NCI-H2107 (cell line): ENCODE results near the gene SLC37A3.
A peak's percentile ranks its signal among the peaks of the same experiment; 100 is the strongest.
"Not testable (repeated sequence)": the region's sequence is repeated elsewhere in the genome, so short reads cannot be mapped to it uniquely, and the experiment has no call there.

ENCODE experiments used
- DNase-seq: peaks from one replicate; lab custom pipeline; 2025; lab: John Stamatoyannopoulos, UW

Gene SLC37A3

DNA sequence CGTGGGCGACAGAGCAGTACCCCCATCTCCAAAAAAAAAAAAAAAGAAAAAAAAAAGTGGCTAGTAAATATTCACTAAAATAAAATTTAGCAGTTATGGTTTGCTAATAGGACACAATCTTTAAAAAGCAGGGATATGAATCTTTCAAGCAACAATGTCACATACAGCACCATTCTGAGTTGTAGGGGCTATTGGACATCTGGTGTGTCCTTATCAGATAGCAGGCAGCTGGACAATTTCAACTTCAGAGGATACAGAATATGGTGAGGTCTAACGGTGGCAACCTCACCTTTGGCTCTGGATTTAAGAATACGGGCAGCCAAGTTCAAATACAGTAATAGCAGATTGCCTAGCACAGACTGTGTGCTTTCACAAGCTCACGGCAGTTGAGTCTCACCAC lies 51.1 kb downstream of the SLC37A3 start:
- no peak for DNase-seq

DNA sequence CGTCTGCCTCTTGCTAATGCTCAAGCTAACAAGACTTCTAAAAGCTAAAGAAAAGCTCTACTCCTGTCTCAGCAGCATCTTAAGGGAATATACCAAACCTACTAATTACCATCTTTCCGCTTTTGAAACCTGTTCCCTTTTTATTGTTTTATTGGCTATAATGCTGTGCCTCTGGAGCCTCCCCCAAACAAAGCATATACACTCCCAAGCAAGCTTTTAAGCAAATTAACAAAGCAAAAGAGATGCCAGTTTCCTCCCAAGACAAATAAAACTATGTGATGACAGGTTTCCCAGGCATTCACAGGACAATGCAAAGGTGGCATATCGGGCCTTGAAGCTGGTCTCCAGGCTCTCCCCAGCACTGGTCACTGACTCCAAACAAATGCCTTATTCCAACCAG lies 52.9 kb downstream of the SLC37A3 start:
- DNase-seq: no peak

DNA sequence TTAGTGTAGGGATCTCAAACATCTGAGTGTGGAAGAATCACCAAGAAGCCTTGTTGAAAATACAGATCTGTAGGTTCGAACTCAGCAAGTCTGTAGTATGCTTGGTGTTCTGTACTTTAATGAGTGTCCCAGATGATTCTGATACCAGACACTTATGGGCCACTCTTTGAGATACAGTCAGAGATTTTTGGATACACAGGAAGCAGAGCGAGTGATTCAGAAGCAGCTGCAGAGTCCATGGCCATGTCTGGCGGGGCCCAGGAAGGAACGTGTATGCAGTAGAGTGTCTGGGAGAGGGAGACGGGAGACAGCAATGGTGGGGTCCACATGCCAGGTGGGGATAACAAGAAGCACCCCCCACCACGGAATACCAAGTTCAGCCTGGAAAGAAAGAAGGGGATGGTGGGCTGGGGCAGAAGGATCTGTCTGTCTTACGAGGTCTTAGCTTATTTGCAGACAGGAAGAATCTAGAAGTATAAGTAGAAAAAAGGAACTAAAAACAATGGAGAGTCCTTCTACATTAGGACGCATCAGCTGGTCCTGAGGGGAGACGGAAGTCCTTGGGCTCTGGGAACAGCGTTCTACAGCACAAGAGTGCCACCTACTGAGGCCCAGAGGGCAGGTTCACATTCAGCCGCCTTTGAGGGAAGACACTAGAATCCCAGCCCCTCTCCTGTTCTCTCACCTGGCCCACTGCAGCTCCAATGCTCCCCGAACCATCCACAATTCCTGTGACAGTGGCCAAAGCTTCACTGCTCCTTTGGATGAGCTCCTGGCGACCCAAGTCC lies 55.4 kb downstream of the SLC37A3 start:
- peak; percentile 34 for DNase-seq

DNA sequence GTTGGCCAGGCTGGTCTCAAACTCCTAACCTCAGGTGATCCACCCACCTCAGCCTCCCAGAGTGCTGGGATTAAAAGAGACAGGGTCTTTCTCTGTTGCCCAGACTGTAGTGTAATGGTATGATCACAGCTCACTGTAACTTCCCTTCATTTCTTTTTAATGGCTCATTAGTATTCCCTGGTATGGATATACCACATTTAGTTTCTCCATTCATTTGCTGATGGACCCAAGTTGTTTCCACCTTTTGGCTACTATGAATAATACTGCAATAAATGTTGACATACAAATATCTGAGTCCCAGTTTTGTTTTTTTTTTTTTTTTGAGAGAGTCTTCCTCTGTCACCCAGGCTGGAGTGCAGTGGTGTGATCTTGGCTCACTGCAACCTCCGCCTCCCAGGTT lies 59.4 kb downstream of the SLC37A3 start:
- DNase-seq: not testable (repeated sequence)

DNA sequence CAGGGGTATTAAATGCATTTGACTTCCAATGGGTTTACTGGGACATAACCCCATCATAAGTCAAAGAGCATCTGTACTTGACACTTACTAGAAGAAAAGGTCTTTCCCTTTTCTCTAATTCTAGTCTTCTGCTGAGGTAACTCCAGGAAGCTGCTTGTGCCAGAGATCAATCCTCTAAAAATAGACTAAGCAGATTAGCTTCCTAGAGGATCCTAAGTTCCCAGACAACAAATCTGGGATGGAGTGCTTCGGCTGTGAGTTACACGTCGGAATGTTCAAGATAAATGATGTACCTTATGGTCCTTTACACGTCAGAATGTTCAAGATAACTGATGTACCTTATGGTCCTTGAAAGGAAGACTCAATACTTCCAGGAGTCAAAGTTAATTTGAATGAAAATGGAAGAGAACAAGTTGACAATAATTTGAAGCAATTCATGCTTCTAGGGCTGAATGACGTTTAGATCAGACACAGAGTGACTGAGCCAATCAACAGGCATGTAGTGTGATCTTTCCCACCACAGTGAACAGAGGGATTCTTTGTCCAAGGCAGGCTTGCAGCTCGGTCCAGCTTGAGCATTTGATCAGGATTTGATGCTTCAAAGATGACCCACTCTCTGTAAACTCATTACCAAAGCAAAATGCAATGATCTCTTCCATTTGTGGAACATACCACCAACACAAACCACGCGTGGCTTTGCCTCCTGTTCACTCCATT lies 63.8 kb downstream of the SLC37A3 start:
- no peak for DNase-seq

DNA sequence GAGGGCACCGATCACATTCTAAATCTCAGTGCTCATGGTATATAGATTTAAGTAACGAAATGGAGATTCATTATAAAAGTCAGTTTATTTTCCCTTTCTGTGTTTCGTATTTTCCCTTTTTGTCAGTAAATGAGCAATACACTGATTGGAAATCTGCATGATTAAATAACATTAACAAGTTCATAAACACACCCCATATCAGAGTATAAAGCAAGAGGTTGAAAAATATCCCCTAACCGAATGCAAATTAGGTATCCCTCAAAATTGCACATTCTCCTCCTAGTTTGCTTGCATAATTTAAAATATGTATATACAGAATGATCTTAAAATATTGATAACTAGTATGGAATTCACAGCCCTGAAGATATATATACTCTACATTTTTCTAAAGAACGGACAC lies 64.6 kb downstream of the SLC37A3 start:
- DNase-seq: no peak

DNA sequence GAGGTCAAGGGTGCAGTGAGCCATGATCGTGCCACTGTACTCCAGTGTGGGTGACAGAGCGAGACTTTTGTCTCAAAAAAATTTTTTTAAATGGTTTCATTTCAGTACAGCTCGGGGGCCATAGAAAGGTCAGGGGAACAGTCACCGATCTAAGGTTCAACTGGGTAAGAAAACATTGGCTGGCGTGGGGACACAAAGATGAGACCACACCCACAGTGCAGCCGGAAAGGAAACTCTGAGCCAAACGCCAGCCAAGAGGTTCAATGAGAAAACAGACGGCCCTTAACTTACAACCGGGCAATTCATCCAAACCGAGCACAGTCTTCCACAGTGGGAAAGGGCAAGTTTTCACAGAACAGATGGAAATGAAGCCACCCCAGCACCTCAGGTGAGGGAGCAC lies 65.1 kb downstream of the SLC37A3 start:
- DNase-seq: no peak

DNA sequence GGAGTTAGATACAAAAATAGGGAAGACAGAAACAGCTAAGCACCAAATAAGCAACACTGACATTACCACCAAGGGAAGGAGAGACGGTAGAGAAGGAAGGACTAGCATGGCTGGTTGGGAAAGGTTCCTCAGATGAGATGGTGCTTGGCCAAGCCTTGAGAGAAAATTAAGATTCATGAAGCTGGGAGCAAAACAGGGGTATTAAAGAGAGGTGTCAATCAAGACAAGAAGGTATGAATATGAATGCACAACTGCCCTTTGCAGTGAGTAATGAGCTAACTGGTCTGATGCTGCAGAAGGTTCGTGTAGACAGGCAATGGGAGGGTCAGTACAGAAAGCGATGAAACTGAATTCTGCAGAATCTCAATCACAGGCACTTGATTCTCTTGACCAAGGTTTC lies 67.7 kb downstream of the SLC37A3 start:
- DNase-seq: no peak

DNA sequence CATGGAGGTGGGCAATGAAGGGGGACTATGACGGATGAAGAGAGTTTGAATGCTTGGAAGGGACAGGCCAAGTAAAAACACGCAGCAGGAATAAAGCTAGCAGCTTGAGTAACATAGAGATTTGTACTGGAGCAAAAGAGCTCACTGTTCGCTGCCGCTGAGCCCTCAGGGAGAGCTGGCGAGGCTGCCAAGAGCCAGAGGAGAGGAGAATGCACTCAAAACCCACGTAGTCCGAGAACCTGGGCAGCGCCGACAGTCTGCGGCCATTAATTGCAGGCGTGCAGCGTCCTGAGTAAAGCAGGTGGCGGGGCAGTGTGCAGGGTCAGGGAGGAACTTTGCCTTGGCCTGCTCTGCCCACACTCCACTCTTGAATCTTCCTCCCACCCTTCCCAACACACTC lies 68.2 kb downstream of the SLC37A3 start:
- DNase-seq: peak; percentile 27

DNA sequence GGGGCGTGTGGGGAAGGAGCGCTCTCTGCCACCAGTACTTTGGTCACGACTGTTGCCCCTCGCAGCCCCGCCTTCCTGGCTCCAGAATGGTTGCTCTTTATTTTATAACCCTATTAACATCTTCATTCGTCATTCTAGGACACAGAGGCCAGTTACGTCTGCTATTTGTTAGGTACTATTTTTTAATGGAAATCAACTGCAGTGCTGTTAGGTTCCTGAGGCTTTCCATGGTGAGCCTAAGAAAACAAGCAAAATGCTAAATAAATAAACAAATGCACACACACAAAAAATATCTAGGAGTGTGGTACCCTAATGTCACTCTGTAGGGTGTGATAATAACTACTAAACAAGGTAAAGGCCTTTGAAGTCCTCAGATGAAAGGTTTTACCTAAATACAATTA lies 71.1 kb downstream of the SLC37A3 start:
- no peak for DNase-seq

DNA sequence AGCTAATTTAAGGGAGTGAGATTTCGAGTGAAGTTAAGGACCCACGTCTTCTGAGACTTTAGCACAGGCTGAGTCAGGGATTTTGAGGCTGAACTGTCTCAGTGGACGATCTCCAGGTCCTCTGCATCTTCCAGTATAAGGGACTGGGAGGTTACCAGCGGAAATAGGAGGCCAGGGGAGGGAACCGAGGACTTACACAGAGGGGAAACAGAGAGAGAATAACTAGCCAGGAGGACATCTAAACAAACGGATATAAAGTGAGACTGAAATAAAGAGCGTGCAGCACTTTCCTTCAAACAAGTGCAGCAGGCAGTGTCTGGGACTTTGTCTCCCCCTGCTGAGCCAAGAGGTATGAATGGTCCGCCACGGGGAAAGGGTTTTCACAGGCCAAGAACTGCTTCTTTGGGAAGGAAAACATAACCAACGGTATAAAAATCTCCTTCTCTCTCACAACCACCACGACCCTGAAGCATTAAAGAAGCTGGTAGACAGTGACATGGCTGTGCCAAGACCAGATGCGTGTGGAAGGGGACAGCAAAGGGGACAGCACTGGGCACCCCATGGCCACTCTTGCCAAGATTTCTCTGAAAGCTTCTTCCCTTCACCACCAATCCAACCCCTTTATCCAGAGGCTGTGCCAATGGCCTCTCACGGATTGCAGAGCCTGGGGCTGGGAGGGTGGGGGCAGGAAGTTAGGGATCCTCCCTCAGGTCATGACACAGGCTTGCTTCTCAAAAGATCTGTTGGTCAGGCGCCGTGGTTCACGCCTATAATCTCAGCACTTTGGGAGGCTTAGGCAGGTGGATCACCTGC lies 72.0 kb downstream of the SLC37A3 start:
- DNase-seq: peak; percentile 10

DNA sequence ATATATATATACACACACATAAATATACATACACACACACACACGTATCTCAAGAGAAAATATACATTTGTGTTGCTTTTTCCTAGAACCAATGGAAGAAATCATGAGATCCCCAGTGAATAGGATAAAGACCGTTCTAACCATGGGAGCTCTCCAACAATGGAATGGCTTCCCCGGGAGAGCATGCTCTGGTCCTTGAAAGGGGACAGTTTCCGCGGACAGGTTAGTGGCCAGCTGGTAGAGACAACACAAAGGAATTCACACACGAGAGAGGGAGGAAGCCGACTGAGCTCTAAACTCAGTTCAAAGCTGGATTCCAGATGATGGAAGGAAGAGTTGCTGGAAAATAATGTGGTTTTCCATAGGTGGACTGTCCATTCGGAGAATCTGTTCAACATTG lies 72.7 kb downstream of the SLC37A3 start:
- DNase-seq: no peak

DNA sequence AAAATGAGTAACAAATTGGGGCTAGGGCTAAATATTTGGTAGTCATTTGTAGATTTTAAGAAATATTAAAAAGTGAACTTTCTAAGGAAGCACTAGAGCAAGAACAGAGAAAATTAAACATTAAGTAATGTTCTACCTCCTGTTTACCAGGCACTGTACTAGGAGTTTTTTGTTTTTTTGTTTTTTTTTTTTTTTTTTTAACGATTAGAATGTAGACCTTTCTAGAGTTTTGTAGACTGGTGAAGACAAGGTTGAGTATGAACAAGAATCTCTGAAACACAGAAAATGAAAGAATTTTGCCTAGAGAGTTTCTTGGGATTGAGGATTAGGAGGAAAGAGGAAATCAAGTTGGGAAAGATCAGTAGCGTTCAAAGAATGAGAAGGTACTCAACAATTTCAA lies 73.6 kb downstream of the SLC37A3 start:
- DNase-seq: no peak

DNA sequence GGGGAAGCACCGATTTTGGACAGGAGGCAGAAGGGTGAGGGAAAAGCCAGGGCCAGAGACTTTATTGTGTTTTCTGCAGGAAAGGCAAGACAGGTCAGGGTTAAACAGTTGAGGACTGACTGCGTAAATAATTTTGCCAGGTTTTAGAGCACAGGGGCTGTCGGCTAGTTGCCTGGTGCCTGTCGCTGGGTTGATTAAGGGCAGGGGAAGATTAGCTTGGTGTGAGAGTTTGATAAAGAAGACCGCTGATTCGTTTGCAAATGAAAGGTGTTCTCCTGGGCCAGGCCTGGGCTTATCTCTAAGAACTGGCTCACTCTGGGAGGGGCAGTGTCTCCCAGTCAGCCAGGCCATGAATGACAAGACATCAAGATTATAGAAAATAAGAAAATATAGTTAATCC lies 75.6 kb downstream of the SLC37A3 start:
- no peak for DNase-seq

DNA sequence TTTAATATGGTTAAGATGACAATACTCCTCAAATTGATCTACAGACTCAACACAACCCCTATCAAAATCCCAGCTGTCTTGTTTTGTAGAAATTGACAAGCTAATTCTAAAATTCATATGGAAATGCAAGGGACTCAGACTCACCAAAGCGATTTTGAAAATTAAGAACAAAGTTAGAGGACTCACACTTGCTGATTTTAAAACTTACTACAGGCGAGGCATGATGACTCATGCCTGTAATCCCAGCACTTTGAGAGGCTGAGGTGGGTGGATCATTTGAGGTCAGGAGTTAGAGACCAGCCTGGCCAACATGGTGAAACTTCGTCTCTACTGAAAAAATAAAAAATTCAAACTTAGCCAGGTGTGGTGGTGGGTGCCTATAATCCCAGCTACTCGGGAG lies 78.3 kb downstream of the SLC37A3 start:
- not testable (repeated sequence) for DNase-seq

DNA sequence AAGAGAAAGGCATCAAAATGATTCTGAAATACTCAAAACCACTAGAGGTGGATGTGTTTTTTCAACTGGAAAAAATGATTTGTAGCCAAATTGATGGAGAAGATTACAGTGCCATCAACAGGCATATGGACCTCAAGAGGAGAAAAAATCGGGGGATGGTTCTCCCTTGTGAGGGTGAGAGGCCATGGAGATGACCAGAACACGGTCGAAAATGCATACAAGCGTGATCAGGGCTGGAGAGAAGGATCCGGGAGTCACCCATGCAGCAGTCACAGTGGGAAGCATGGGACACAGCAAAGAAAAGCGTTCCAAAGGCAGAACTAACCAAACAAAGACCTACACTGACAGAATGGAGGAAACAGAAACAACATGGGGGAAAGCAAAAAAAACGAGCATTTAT lies 80.3 kb downstream of the SLC37A3 start:
- DNase-seq: no peak

DNA sequence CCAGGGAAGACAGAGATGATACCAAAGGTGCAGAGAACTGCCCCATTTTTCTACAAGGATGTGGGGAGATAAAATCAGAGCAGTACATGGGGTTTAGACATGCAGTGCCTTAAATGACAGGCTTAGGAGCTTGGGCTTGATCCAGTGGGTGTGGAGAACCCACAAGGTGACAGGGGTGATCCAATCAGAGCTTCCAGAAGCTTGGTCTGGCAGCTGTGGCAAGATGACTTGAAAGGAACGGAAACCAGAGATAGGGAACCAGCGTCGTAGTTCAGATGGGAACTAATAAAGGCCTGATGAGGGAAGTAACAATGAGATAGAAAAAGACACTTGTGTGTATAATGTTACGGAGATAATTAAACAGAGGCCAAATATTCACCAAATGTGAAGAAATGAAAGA lies 80.7 kb downstream of the SLC37A3 start:
- no peak for DNase-seq

DNA sequence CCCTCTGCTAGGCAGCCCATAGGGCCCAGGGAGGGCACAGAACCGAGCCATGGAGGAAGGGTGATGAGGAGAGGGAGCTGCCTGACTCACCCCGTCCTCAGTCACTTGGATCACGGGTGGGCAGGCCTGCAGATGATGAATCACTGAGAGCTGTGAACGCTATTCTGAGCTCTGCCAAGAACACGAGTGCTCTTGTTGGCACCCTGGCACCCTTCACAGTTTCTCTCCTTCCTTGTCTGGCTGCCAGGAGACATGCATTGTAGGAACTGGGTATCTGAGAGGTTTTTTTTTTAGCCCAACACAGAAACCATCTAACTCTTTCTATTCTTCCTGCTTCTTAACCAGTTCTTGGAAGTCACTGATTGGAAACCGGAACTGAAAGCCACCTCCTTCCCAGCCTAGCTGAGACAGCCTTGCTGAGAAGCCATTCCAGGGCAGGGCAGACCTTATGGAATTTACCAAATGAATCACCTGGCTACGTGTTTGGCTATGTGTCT lies 82.1 kb downstream of the SLC37A3 start:
- DNase-seq: peak; percentile 12

DNA sequence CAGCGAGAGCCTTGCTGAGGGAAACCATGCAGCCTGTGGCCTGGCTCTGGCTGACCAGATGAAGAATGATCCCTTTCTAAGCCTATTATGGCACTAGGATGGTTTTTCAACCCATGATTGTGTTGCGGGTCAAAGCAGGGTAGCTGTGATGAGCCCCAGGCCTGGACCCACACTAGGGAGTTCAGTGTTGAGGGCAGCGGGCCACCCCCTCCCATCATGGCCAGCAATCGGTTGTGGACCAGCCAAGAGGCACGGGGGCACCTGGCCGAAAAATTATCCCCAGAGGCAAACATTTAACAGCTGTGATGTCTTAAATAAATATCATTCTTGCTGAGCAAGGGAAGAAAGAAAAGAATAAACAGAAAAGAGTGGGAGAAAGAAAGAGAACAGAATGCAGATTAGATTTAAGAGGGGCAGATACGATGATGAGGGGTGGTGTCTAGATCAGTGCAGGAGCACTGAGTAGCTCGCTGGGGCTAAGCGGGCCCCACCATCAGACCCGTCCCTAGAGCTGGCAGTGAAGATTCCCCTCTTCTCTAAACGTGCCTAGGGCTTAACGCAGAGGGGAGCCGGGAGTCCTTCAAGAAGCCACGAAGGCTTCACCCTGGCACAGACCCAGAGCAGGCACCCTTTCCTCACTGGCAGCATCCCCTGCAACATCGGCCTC lies 82.7 kb downstream of the SLC37A3 start:
- no peak for DNase-seq

DNA sequence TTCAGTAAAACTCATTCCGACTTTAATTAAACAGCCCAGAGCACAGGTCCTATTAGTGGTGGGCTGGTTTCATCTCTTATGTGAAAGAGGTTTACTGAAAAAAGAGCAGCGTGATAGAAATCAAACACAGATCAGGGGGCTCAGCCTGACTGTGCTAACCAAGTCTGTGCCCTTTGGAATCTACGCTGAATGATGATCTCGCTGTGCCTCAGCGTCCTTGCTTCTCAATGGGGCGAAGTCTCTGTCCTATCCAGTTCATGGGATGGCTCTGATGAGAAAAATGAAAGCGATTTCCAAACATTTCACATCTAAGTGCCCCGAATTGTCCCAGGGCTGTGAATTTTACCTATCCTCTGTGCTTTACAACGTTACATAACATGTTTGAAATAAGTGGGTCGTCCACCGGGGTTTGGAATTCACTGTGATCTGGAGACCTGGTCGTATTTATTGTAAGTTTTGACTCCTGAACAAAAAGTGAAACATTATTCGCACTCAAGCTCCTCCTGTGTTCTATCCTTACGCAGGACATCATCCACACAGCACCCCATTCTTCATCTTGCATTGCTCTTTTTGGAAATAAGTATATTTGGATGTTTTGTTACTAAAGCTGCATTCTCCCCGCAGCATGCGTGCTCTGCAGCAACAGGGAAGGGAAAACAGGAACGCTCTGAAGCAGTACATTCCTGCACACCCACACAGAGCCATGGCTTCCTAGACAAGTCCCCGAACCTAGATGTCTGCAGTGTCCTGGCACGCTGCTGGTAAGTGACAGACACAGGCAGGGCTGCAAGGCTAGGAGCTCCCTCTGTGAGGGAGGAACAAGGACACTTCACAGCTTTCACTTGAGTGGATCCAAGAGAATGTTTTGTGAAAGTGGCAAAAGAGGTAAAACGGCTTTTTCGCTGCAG lies 83.5 kb downstream of the SLC37A3 start:
- no peak for DNase-seq
